Right lobe of liver (tissue), 6 donors: ENCODE results near the gene KCNN1. TPM values are rescaled to one million over a fixed set of nuclear protein-coding genes. Genes with fewer than 3 reads are reported as not detected.

Experiments
- ATAC-seq, 4 donors: fragments of 200-7000 bp; cut with Tn5 transposase; one replicate each; pipeline ENCODE4 v1.9.1; 2020; ENCODE audit warnings: mild to moderate bottlenecking in 4 of 4, moderate library complexity in 4 of 4
- DNase-seq, 3 donors: peaks; one replicate each; pipeline ENCODE4 v3.0.0-alpha.2; 2020
- H3K27ac ChIP-seq, 3 donors: fragments of 200-600 bp; one replicate each; pipeline ENCODE4 v1.8.0; 2022
- H3K27me3 ChIP-seq, 2 donors: fragments of 200-600 bp; one replicate each; pipeline ENCODE4 v1.8.0; 2022
- H3K36me3 ChIP-seq, 4 donors: fragments of 200-600 bp; sonication (generic) in 1 of 4; one replicate each; pipeline versions ENCODE4 v1.5.1 to v1.8.0; 2017 to 2022; ENCODE audit warnings: control low read depth in 1 of 4
- H3K4me1 ChIP-seq, 4 donors: fragments of 200-600 bp; sonication (generic) in 1 of 4; one replicate each; pipeline versions ENCODE4 v1.5.1 to v1.8.0; 2017 to 2022; ENCODE audit warnings: control low read depth in 1 of 4
- H3K4me3 ChIP-seq, 3 donors: fragments of 200-600 bp; one replicate each; pipeline ENCODE4 v1.8.0; 2022
- H3K9me3 ChIP-seq, 4 donors: fragments of 200-600 bp; sonication (generic) in 1 of 4; one replicate each; pipeline versions ENCODE4 v1.5.1 to v1.8.0; 2017 to 2022; ENCODE audit warnings: control low read depth in 1 of 4
- CTCF ChIP-seq, 4 donors: fragments of 200-600 bp in 3 of 4; fragments of 450-650 bp in 1 of 4; IDR thresholded peaks; one replicate each; pipeline versions ENCODE4 v1.5.1 to v1.8.0; 2016 to 2022; ENCODE audit warnings: antibody characterized with exemption in 4 of 4, mild to moderate bottlenecking in 2 of 4
- POLR2A ChIP-seq: fragments of 450-650 bp; IDR thresholded peaks from one replicate; pipeline ENCODE4 v1.6.1; 2017; ENCODE audit warnings: antibody characterized with exemption, mild to moderate bottlenecking
- WGBS: methylation state at CpG from one replicate; pipeline ENCODE4 v1.1.6; 2018; ENCODE audit warnings: low coverage, low lambda C conversion rate; ENCODE audit not compliant: insufficient coverage; ENCODE audit errors: missing lambda C conversion rate; 5-methylcytosine and 5-hydroxymethylcytosine counted together
- intact Hi-C, 2 donors: fragments of 100-400 bp; cut with DNase I; formaldehyde crosslinking; loops; one replicate each; pipeline versions ENCODE4 v1.11.2 to v1.14.1; 2022
- total RNA-seq, 6 experiments: library from RNA; depleted of rRNA in 2 of 6; stranded (reverse); fragments of >200 nt in 2 of 6; fragmentation: NEBNext Ultra II Directional in 3 of 6; extraction: Animal tissue kit (Norgen Biotek cat#: 25700) in 3 of 6; gene quantifications; one replicate each; pipeline versions ENCODE4 v1.1.0 to v1.2.4, GENCODE V29; 2016 to 2023
- donor health status: DM: no; HTN: yes; CAD: no.
- donor health status: DM: no; HTN: no; CAD: no.
- donor health status: DM: no; HTN: no; CAD: no.
- donor health status: DM: no; HTN: yes; CAD: no.
- donor health status: DM: no; HTN: yes; CAD: no.

Gene KCNN1
- total RNA-seq, 6 experiments from 2014 or later = not detected

GRCh38 chr19:17957885-17958284, 9.0 kb upstream of the KCNN1 start:
- Histone ChIP-seq H3K9me3 (no peaks in the 10 kb centered on the region), H3K27me3 (peaks cover 3 to 11% of the 10 kb centered on the region in 2 donors), H3K4me3 (no peak overlapping the region), H3K4me1 (no peaks in the 10 kb centered on the region), H3K36me3 (no peaks in the 10 kb centered on the region), H3K27ac (no peak overlapping the region)
- no peak for DNase-seq
- no peak for TF ChIP-seq POLR2A
- no peak for TF ChIP-seq CTCF (IDR thresholded peaks at IDR 0.05)
- no peak for ATAC-seq
- intact Hi-C loops = no loop called here

- intact Hi-C loops = no loop called here
- 60% methylated on average over 4 of the region's 13 CpGs for WGBS
- Histone ChIP-seq H3K27me3 (peaks cover 0 to 6% of the 10 kb centered on the region in 2 donors), H3K4me3 (no peak overlapping the region), H3K4me1 (no peaks in the 10 kb centered on the region), H3K9me3 (no peaks in the 10 kb centered on the region), H3K27ac (no peak overlapping the region), H3K36me3 (no peaks in the 10 kb centered on the region)
- DNase-seq (no peak), ATAC-seq (no peak)
- no peak for TF ChIP-seq POLR2A
- no peak for TF ChIP-seq CTCF (IDR thresholded peaks at IDR 0.05)
Measured at GRCh38 chr19:17963936-17964691, 2.8 kb upstream of the KCNN1 start.

GRCh38 chr19:17965370-17966128, 1.4 kb upstream of the KCNN1 start:
- 30% methylated on average over 7 of the region's 11 CpGs for WGBS
- ATAC-seq (peak in 1 of 4 donors; percentile 28), DNase-seq (no peak)
- Histone ChIP-seq H3K27me3 (peaks cover 0 to 6% of the 10 kb centered on the region in 2 donors), H3K9me3 (no peaks in the 10 kb centered on the region), H3K4me1 (no peaks in the 10 kb centered on the region), H3K36me3 (no peaks in the 10 kb centered on the region), H3K27ac (no peak overlapping the region), H3K4me3 (no peak overlapping the region)
- no peak for TF ChIP-seq POLR2A
- TF ChIP-seq CTCF (IDR thresholded peaks at IDR 0.05) = no peak
- intact Hi-C loops = no loop called here

DNA sequence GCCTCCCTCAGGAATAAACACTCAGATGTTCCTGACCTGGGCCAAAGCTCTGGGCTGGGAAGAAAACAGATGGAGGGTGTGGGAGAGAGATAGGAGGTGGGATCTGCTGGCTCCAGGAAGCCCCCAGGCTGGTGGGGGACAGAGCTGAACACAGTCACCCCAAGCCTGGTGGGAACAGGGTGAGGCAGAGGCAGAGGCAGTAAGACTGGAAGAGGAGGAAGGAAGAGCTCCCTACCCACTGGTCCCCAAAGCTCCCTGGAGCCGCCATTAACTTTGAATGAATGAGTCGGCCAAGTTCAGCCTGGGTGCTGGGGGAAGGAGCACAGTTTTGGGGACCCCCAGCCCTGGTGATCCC, 801 bp upstream of the KCNN1 start:
- no peaks in the 10 kb centered on the region for H3K4me1 ChIP-seq
- H3K36me3 ChIP-seq = no peaks in the 10 kb centered on the region
- no peak overlapping the region for H3K27ac ChIP-seq
- 17% methylated on average over 1 of the region's 2 CpGs for WGBS
- no peak for ATAC-seq
- no peaks in the 10 kb centered on the region for H3K9me3 ChIP-seq
- peaks cover 0 to 6% of the 10 kb centered on the region in 2 donors for H3K27me3 ChIP-seq
- no peak overlapping the region for H3K4me3 ChIP-seq
- intact Hi-C loops = no loop called here
- no peak for DNase-seq
- no peak for TF ChIP-seq POLR2A
- TF ChIP-seq CTCF (IDR thresholded peaks at IDR 0.05) = no peak
